Mucosa of rectum (tissue), 2 donors: ENCODE measurements around the gene SPAG7.

ENCODE experiments used
- H3K27ac ChIP-seq, 2 donors: one replicate each; pipeline ENCODE4 v1.7.0; 2013; ENCODE audit warnings: inconsistent platforms in 2 of 2, low read depth in 2 of 2, low read length in 2 of 2
- H3K27me3 ChIP-seq, 2 donors: one replicate each; pipeline ENCODE4 v1.7.0; 2013; ENCODE audit warnings: low read length in 2 of 2; ENCODE audit not compliant: control insufficient read depth in 2 of 2, insufficient read depth in 2 of 2
- H3K36me3 ChIP-seq, 2 donors: one replicate each; pipeline ENCODE4 v1.7.0; 2013; ENCODE audit warnings: low read length in 2 of 2; ENCODE audit not compliant: control insufficient read depth in 2 of 2, insufficient read depth in 2 of 2
- H3K4me1 ChIP-seq, 2 donors: one replicate each; pipeline ENCODE4 v1.7.0; 2013; ENCODE audit warnings: low read length in 2 of 2, mild to moderate bottlenecking in 1 of 2; ENCODE audit not compliant: control insufficient read depth in 2 of 2, insufficient read depth in 2 of 2
- H3K4me3 ChIP-seq, 2 donors: one replicate each; pipeline ENCODE4 v1.7.0; 2013; ENCODE audit warnings: low read length in 2 of 2
- H3K9ac ChIP-seq, 2 donors: one replicate each; pipeline ENCODE4 v1.7.0; 2013; ENCODE audit warnings: low read length in 2 of 2, low read depth in 1 of 2, mild to moderate bottlenecking in 1 of 2
- H3K9me3 ChIP-seq, 2 donors: one replicate each; pipeline ENCODE4 v1.7.0; 2013; ENCODE audit warnings: low read length in 2 of 2; ENCODE audit not compliant: control insufficient read depth in 2 of 2
- donor health status: healthy.
- donor health status: Normal muscosa, but diverticular disease.

Gene SPAG7

GRCh38 chr17:4950075-4950745 lies 17.4 kb downstream of the SPAG7 start:
- Histone ChIP-seq H3K27me3 (no peaks in the 10 kb centered on the region), H3K9me3 (no peaks in the 10 kb centered on the region), H3K4me3 (peak overlapping the region; percentile 73 to 77), H3K27ac (peak overlapping the region; percentile 100), H3K36me3 (peaks cover 14 to 15% of the 10 kb centered on the region in 2 donors), H3K4me1 (peaks cover 25 to 26% of the 10 kb centered on the region in 2 donors), H3K9ac (peak overlapping the region; percentile 86 to 92)

DNA sequence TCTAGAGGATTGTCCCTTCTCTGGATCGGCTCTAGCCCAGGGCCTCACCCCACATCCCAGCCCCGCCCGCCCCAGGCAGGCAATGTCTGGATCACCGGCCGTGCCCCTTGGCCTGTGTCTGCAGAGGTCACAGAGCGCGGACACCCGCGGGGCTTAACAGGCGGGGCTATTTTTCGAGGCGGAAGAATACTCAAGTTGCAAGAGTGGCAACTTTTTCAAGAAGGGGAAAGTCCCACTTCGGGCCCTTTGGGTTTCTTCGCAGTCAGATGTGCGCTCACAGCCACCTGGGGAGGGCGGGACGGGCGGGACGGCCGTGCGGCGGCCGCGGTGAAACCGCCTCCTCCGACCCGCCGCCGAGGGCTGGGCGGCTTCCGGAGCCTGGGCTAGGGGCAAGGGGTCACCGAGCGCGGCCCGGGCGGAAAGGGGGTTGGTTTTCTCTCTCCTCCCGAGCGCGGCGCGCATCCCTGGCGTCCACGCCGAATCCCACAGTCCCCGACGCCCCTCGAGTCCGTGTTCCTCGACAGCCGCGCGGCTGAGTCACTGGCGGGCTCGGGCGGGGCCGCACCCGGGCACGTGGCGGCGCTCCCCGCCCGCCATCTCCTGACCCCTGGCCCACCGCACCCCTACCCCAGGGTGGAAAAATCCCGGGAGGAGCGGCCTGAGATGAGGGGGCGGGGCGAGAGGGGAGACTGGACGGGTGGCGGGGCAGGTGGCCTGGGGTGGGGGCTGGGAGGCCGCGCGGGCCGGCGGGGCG lies 18.1 kb downstream of the SPAG7 start:
- Histone ChIP-seq H3K27ac (peak overlapping the region; percentile 100), H3K4me1 (peaks cover 33% of the 10 kb centered on the region in 2 donors), H3K36me3 (peaks cover 20 to 21% of the 10 kb centered on the region in 2 donors), H3K4me3 (peak overlapping the region; percentile 87 to 93), H3K9ac (peak overlapping the region; percentile 73 to 88), H3K27me3 (no peaks in the 10 kb centered on the region), H3K9me3 (no peaks in the 10 kb centered on the region)

GRCh38 chr17:4948931-4949320 lies 18.7 kb downstream of the SPAG7 start:
- Histone ChIP-seq H3K27ac (peak overlapping the region; percentile 100), H3K4me1 (peaks cover 34 to 37% of the 10 kb centered on the region in 2 donors), H3K36me3 (peaks cover 24 to 26% of the 10 kb centered on the region in 2 donors), H3K27me3 (no peaks in the 10 kb centered on the region), H3K4me3 (peak overlapping the region; percentile 87 to 93), H3K9me3 (no peaks in the 10 kb centered on the region), H3K9ac (peak overlapping the region; percentile 73 to 88)

GRCh38 chr17:4948166-4948930 lies 19.3 kb downstream of the SPAG7 start, which contains the start of gene PFN1:
Gene PFN1, minus strand, starts transcription at chr17:4948530. Its CDS starts 136 bp downstream, at chr17:4948394.
- Histone ChIP-seq H3K9me3 (no peaks in the 10 kb centered on the region), H3K36me3 (peaks cover 26 to 31% of the 10 kb centered on the region in 2 donors), H3K4me1 (peaks cover 37 to 39% of the 10 kb centered on the region in 2 donors), H3K4me3 (peak within 1 kb of the TSS; percentile 89 to 93), H3K27me3 (no peaks in the 10 kb centered on the region), H3K9ac (peak within 1 kb of the TSS; percentile 88 to 96), H3K27ac (peak within 1 kb of the TSS; percentile 100)

DNA sequence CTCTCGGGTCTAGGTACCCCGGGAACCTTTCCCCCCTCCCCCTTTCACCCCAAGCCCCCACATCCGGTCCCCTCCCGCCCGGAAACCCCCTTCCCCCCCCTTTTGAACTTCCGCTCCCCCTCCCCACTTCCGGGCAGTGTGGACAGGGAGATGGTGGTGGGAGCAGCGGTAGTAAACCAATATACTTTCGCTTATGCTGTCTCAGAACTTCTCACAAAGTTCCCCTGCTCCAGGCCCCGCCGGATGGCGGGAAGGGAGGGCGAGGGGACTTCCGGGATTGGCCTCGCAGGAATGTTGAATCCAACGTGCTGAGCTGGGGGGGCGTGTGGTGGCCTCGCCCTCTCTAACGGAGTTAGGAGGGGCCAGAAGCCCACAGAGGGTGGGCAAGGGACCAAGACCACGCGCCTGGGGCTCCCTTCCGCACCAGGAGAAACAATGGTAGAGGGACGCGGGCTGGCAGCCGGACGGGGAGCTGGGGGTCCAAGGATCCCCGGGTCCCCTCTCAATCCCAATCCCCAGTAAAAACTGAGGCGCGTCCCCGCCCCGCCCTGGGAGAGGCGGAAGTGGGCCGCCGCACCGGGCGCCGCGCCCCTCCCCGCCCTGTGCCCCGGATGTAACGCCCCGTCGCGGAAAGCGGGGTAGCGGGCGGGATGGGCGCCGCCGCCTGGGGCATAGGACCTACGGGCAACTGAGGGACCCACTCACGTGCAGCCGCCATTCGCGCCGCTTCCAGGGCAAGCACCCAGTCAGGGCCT lies 20.0 kb downstream of the SPAG7 start:
- H3K4me1 ChIP-seq, result peaks cover 37 to 39% of the 10 kb centered on the region in 2 donors
- H3K4me3 ChIP-seq, result peak overlapping the region; percentile 89 to 93
- H3K27ac ChIP-seq, result peak overlapping the region; percentile 100
- H3K9ac ChIP-seq, result peak overlapping the region; percentile 88 to 96
- H3K36me3 ChIP-seq, result peaks cover 34 to 39% of the 10 kb centered on the region in 2 donors
- H3K9me3 ChIP-seq, result no peaks in the 10 kb centered on the region
- H3K27me3 ChIP-seq, result no peaks in the 10 kb centered on the region

DNA sequence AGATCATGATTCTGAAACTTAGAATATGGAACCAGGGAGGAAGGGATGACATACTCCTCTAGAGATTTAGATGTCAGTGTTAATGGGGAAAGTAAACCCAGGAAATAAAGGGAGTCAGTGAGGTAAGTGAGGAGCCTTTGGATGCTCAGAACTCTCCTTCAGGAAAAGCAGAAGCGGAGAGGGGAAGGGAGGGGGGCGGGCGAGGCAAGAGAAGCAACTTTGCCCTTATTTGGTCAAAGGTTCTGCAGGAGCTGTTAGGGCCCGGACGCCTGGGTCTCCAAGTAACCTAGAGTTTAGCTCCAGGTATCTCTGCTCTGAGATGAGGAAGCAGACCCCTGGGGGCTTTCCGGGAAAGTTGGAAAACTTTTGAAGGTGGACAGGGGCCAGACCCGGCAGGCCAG lies 20.6 kb downstream of the SPAG7 start:
- peaks cover 38 to 42% of the 10 kb centered on the region in 2 donors for H3K36me3 ChIP-seq
- peak overlapping the region; percentile 89 to 93 for H3K4me3 ChIP-seq
- peak overlapping the region; percentile 100 for H3K27ac ChIP-seq
- no peaks in the 10 kb centered on the region for H3K27me3 ChIP-seq
- peak overlapping the region; percentile 65 to 72 for H3K9ac ChIP-seq
- H3K4me1 ChIP-seq, result peaks cover 37 to 39% of the 10 kb centered on the region in 2 donors
- H3K9me3 ChIP-seq, result no peaks in the 10 kb centered on the region

- Histone ChIP-seq H3K9me3 (no peaks in the 10 kb centered on the region), H3K27ac (peak overlapping the region; percentile 100), H3K9ac (peak overlapping the region; percentile 65 to 72), H3K36me3 (peaks cover 40 to 42% of the 10 kb centered on the region in 2 donors), H3K27me3 (no peaks in the 10 kb centered on the region), H3K4me3 (peak overlapping the region; percentile 89 to 93), H3K4me1 (peaks cover 40% of the 10 kb centered on the region in 2 donors)
These were observed 21.2 kb downstream of the SPAG7 start for GRCh38 chr17:4946312-4946976.

DNA sequence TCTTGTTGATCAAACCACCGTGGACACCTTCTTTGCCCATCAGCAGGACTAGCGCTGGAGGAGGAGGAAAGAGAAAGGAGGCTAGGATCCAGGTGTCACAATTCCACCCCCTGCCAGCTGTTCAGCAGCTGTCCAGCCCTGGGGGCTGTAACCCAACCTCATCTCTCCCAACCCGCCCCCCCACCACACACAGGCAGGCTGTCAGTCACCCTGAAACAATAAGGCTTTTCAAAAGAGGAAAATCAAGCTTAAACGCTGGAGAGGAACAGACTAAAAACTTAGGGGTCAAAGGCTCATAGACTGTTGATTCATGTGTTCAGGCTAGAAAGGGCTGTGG lies 21.7 kb downstream of the SPAG7 start:
- Histone ChIP-seq H3K36me3 (peaks cover 40 to 42% of the 10 kb centered on the region in 2 donors), H3K4me3 (peak overlapping the region; percentile 89 to 93), H3K4me1 (peaks cover 45% of the 10 kb centered on the region in 2 donors)

More for the DNA sequence above, 21.7 kb downstream of the SPAG7 start:
- Histone ChIP-seq H3K9ac (peak overlapping the region; percentile 65 to 72), H3K27me3 (no peaks in the 10 kb centered on the region), H3K9me3 (no peaks in the 10 kb centered on the region), H3K27ac (peak overlapping the region; percentile 100)
